HEK293 (cell line): ENCODE measurements around the gene OPA1.

Experiments used
- CTCF ChIA-PET: fragments of 350-600 bp; formaldehyde crosslinking; extraction: SDS; loops from one replicate; lab custom pipeline; 2021; ENCODE audit warnings: antibody characterized with exemption; lab: Yijun Ruan, JAX
- POLR2A ChIA-PET: fragments of 300-600 bp; formaldehyde crosslinking; extraction: SDS; loops from one replicate; lab custom pipeline; 2020; ENCODE audit warnings: antibody characterized with exemption, inconsistent platforms; lab: Yijun Ruan, JAX
- H3K27ac ChIP-seq: fragments of 200-500 bp; sonication (Bioruptor generic); 2 replicates; pipeline ENCODE4 v1.5.1; 2014; ENCODE audit warnings: low read depth, low read length, control low read depth, inconsistent platforms; ENCODE audit errors: extremely low read depth
- H3K36me3 ChIP-seq, 2 experiments: fragments of 200-500 bp in 1 of 2; sonication (Bioruptor generic) in 1 of 2; 1 replicate in 1 of 2; 2 replicates in 1 of 2; pipeline ENCODE4 v1.5.1; 2014 to 2017; ENCODE audit warnings: inconsistent platforms in 2 of 2, low read length in 2 of 2; ENCODE audit not compliant: control insufficient read depth in 2 of 2, insufficient read depth in 1 of 2
- H3K4me1 ChIP-seq: fragments of 200-500 bp; sonication (Bioruptor generic); 2 replicates; pipeline ENCODE4 v1.5.1; 2014; ENCODE audit warnings: mild to moderate bottlenecking, low read length, inconsistent platforms; ENCODE audit not compliant: control insufficient read depth, insufficient read depth
- H3K4me3 ChIP-seq: 2 replicates; pipeline ENCODE4 v1.5.1; 2011; ENCODE audit warnings: low read depth, mild to moderate bottlenecking, control low read depth, low read length, moderate library complexity
- H3K9me3 ChIP-seq: fragments of 200-500 bp; sonication (Bioruptor generic); 2 replicates; pipeline ENCODE4 v1.5.1; 2014; ENCODE audit warnings: low read depth, low read length, inconsistent platforms; ENCODE audit not compliant: control insufficient read depth, insufficient read depth
- ATF2 ChIP-seq: fragments of 450-650 bp; formaldehyde crosslinking; IDR thresholded peaks from 2 replicates; pipeline ENCODE4 v1.5.1; 2016; ENCODE audit warnings: missing biosample characterization, missing genetic modification characterization, low read depth
- REPIN1 ChIP-seq: fragments of 450-650 bp; formaldehyde crosslinking; IDR thresholded peaks from 2 replicates; pipeline ENCODE4 v1.5.1; 2017; ENCODE audit warnings: missing biosample characterization, missing genetic modification characterization, low read depth
- YY1 ChIP-seq: fragments of 450-650 bp; formaldehyde crosslinking; IDR thresholded peaks from 2 replicates; pipeline ENCODE4 v1.5.1; 2018; ENCODE audit warnings: missing biosample characterization, missing genetic modification characterization
- ZBTB1 ChIP-seq: fragments of 450-650 bp; formaldehyde crosslinking; IDR thresholded peaks from 2 replicates; pipeline ENCODE4 v1.5.1; 2016; ENCODE audit warnings: missing biosample characterization, missing genetic modification characterization
- ZBTB17 ChIP-seq: fragments of 450-650 bp; formaldehyde crosslinking; IDR thresholded peaks from 2 replicates; pipeline ENCODE4 v1.5.1; 2016; ENCODE audit warnings: missing biosample characterization, missing genetic modification characterization
- ZBTB21 ChIP-seq: fragments of 450-650 bp; formaldehyde crosslinking; IDR thresholded peaks from 2 replicates; pipeline ENCODE4 v1.5.1; 2017; ENCODE audit warnings: missing biosample characterization, missing genetic modification characterization
- ZBTB48 ChIP-seq: fragments of 450-650 bp; formaldehyde crosslinking; IDR thresholded peaks from 2 replicates; pipeline ENCODE4 v1.5.1; 2016; ENCODE audit warnings: missing biosample characterization, missing genetic modification characterization
- ZNF146 ChIP-seq: fragments of 450-650 bp; formaldehyde crosslinking; IDR thresholded peaks from 2 replicates; pipeline ENCODE4 v1.5.1; 2016; ENCODE audit warnings: missing biosample characterization, missing genetic modification characterization
- ZNF157 ChIP-seq: fragments of 450-650 bp; formaldehyde crosslinking; IDR thresholded peaks from 2 replicates; pipeline ENCODE4 v1.5.1; 2016; ENCODE audit warnings: missing biosample characterization, missing genetic modification characterization
- ZNF214 ChIP-seq: fragments of 450-650 bp; formaldehyde crosslinking; IDR thresholded peaks from 2 replicates; pipeline ENCODE4 v1.5.1; 2017; ENCODE audit warnings: missing biosample characterization, mild to moderate bottlenecking, missing genetic modification characterization, borderline replicate concordance
- ZNF341 ChIP-seq: fragments of 450-650 bp; formaldehyde crosslinking; IDR thresholded peaks from 2 replicates; pipeline ENCODE4; 2016; ENCODE audit warnings: low read depth, missing biosample characterization, missing genetic modification characterization
- ZNF530 ChIP-seq: fragments of 450-650 bp; formaldehyde crosslinking; IDR thresholded peaks from 2 replicates; pipeline ENCODE4 v1.5.1; 2016; ENCODE audit warnings: low read depth, missing biosample characterization, missing genetic modification characterization
- ZNF555 ChIP-seq: fragments of 450-650 bp; formaldehyde crosslinking; conservative IDR thresholded peaks from 2 replicates; pipeline ENCODE4 v1.5.1; 2017; ENCODE audit warnings: missing biosample characterization, mild to moderate bottlenecking, missing genetic modification characterization, inconsistent platforms
- ZNF610 ChIP-seq: fragments of 450-650 bp; formaldehyde crosslinking; IDR thresholded peaks from 2 replicates; pipeline ENCODE4 v1.5.1; 2016; ENCODE audit warnings: missing biosample characterization, missing genetic modification characterization, borderline replicate concordance
- ZNF76 ChIP-seq: fragments of 450-650 bp; formaldehyde crosslinking; IDR thresholded peaks from 2 replicates; pipeline ENCODE4; 2016; ENCODE audit warnings: low read depth, missing biosample characterization, missing genetic modification characterization, borderline replicate concordance
- ZNF791 ChIP-seq: fragments of 450-650 bp; formaldehyde crosslinking; IDR thresholded peaks from 2 replicates; pipeline ENCODE4 v1.5.1; 2016; ENCODE audit warnings: missing biosample characterization, missing genetic modification characterization
- TF ChIP-seq, protein P1 (sequence below): fragments of 450-650 bp; formaldehyde crosslinking; IDR thresholded peaks from 2 replicates; pipeline ENCODE4 v1.5.1; 2016; ENCODE audit warnings: missing biosample characterization, missing genetic modification characterization
- TF ChIP-seq, protein P2 (sequence below): fragments of 450-650 bp; formaldehyde crosslinking; IDR thresholded peaks from 2 replicates; pipeline ENCODE4 v1.5.1; 2017; ENCODE audit warnings: missing biosample characterization, missing genetic modification characterization
- TF ChIP-seq, protein P3 (sequence below): fragments of 450-650 bp; formaldehyde crosslinking; IDR thresholded peaks from 2 replicates; pipeline ENCODE4 v1.5.1; 2016; ENCODE audit warnings: missing biosample characterization, missing genetic modification characterization
- TF ChIP-seq, protein P4 (sequence below): fragments of 450-650 bp; formaldehyde crosslinking; IDR thresholded peaks from 2 replicates; pipeline ENCODE4 v1.5.1; 2016; ENCODE audit warnings: missing biosample characterization, missing genetic modification characterization

OPA1 gene

DNA sequence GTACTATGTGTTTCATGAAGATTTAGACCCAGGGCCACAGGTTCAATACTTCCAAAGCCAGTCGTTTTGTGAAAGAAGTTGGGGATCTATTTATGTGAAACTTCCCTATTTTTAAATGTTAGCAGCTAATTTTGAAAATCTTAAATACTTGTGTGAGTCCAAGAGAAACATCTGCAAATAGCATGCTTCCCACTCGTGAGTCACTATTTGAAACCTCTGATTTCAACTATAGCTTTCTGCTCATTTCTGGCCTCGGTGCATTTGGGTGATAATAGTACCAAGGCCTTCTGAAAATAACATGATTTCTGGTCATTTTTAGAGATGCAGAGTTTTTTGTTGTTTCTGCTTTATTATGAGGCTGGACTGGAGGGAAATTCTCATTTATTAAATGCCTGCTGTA, 110.0 kb downstream of the OPA1 start:
- ChIA-PET POLR2A (no interaction called here), CTCF (interaction anchor here (1.0 kb wide), 1 partner anchor 54 kb away, joined by 3 read pairs; no protein-coding TSS in a partner anchor)
- no peaks in the 10 kb centered on the region for H3K4me1 ChIP-seq
- no peak for TF ChIP-seq ATF2
- TF ChIP-seq ZNF157 (tag by site-specific recombination): no peak
- TF ChIP-seq, all 188 proteins: peak for 0
- Histone ChIP-seq H3K36me3 (peaks cover 0 to 18% of the 10 kb centered on the region in 2 experiments; a peak in 1 of 3 replicates), H3K27ac (no peak overlapping the region), H3K4me3 (no peak overlapping the region), H3K9me3 (no peaks in the 10 kb centered on the region)

- CTCF ChIA-PET: no interaction called here
These were observed 111.4 kb downstream of the OPA1 start for GRCh38 chr3:193704431-193704830.

GRCh38 chr3:193708270-193708669, 115.3 kb downstream of the OPA1 start:
- TF ChIP-seq ZNF610 (no peak), ZBTB48 (tag by site-specific recombination) (no peak), ZBTB21 (no peak), ZNF530 (tag by site-specific recombination) (no peak), REPIN1 (tag by site-specific recombination) (no peak), ZBTB1 (tag by site-specific recombination) (no peak), ZNF146 (tag by site-specific recombination) (no peak)
- Histone ChIP-seq H3K4me1 (no peaks in the 10 kb centered on the region), H3K27ac (no peak overlapping the region), H3K9me3 (no peaks in the 10 kb centered on the region), H3K4me3 (no peak overlapping the region), H3K36me3 (no peaks in the 10 kb centered on the region)
- POLR2A ChIA-PET: no interaction called here
- CTCF ChIA-PET: no interaction called here

More at GRCh38 chr3:193704431-193704830, 111.4 kb downstream of the OPA1 start:
- Histone ChIP-seq H3K36me3 (peaks cover 0 to 12% of the 10 kb centered on the region in 2 experiments; a peak in 1 of 3 replicates), H3K4me1 (no peaks in the 10 kb centered on the region), H3K9me3 (no peaks in the 10 kb centered on the region), H3K4me3 (no peak overlapping the region), H3K27ac (no peak overlapping the region)
- no peak for TF ChIP-seq YY1 (tag by site-specific recombination)
- TF ChIP-seq ZNF146 (tag by site-specific recombination): no peak
- peak; percentile 22; the same call in 1 of the 2 replicates for TF ChIP-seq ZBTB17 (tag by site-specific recombination)
- POLR2A ChIA-PET: interaction anchor here (0.7 kb wide), 1 partner anchor 950 kb away, joined by 4 read pairs; no protein-coding TSS in a partner anchor

- POLR2A ChIA-PET: no interaction called here
- Histone ChIP-seq H3K36me3 (no peaks in the 10 kb centered on the region), H3K4me3 (no peak overlapping the region), H3K9me3 (no peaks in the 10 kb centered on the region), H3K27ac (no peak overlapping the region), H3K4me1 (no peaks in the 10 kb centered on the region)
- CTCF ChIA-PET: no interaction called here
- TF ChIP-seq ZNF555 (tag by site-specific recombination) (no peak), ZNF341 (tag by site-specific recombination) (no peak), ZNF214 (tag by site-specific recombination) (no peak), ZNF76 (tag by site-specific recombination) (no peak), ZNF791 (tag by site-specific recombination) (no peak)
- TF ChIP-seq, protein P1, sequence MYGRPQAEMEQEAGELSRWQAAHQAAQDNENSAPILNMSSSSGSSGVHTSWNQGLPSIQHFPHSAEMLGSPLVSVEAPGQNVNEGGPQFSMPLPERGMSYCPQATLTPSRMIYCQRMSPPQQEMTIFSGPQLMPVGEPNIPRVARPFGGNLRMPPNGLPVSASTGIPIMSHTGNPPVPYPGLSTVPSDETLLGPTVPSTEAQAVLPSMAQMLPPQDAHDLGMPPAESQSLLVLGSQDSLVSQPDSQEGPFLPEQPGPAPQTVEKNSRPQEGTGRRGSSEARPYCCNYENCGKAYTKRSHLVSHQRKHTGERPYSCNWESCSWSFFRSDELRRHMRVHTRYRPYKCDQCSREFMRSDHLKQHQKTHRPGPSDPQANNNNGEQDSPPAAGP (tag by site-specific recombination): no peak
- TF ChIP-seq, protein P2, sequence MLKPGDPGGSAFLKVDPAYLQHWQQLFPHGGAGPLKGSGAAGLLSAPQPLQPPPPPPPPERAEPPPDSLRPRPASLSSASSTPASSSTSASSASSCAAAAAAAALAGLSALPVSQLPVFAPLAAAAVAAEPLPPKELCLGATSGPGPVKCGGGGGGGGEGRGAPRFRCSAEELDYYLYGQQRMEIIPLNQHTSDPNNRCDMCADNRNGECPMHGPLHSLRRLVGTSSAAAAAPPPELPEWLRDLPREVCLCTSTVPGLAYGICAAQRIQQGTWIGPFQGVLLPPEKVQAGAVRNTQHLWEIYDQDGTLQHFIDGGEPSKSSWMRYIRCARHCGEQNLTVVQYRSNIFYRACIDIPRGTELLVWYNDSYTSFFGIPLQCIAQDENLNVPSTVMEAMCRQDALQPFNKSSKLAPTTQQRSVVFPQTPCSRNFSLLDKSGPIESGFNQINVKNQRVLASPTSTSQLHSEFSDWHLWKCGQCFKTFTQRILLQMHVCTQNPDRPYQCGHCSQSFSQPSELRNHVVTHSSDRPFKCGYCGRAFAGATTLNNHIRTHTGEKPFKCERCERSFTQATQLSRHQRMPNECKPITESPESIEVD (tag by site-specific recombination): no peak
- TF ChIP-seq, protein P3, sequence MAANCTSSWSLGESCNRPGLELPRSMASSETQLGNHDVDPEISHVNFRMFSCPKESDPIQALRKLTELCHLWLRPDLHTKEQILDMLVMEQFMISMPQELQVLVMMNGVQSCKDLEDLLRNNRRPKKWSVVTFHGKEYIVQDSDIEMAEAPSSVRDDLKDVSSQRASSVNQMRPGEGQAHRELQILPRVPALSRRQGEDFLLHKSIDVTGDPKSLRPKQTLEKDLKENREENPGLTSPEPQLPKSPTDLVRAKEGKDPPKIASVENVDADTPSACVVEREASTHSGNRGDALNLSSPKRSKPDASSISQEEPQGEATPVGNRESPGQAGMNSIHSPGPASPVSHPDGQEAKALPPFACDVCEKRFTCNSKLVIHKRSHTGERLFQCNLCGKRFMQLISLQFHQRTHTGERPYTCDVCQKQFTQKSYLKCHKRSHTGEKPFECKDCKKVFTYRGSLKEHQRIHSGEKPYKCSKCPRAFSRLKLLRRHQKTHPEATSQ: no peak
- TF ChIP-seq, protein P4, sequence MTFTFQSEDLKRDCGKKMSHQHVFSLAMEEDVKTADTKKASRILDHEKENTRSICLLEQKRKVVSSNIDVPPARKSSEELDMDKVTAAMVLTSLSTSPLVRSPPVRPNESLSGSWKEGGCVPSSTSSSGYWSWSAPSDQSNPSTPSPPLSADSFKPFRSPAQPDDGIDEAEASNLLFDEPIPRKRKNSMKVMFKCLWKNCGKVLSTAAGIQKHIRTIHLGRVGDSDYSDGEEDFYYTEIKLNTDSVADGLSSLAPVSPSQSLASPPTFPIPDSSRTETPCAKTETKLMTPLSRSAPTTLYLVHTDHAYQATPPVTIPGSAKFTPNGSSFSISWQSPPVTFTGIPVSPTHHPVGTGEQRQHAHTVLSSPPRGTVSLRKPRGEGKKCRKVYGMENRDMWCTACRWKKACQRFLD (tag by site-specific recombination): no peak
These were observed 117.5 kb downstream of the OPA1 start for GRCh38 chr3:193710286-193711165.
